ENCODE data around the gene SLC6A3. TPM values are rescaled to one million over a fixed set of nuclear protein-coding genes. Genes with fewer than 3 reads are reported as not detected.

SLC6A3 gene
- total and polyA plus RNA-seq, 2 donors (not counting 1 experiment from before 2014, with no cell fraction given), result 0.01 to 0.15 TPM

- no peak overlapping the region for H3K9ac ChIP-seq (ENCODE audit: low read length)
- H3K27ac ChIP-seq (ENCODE audit: low read length in 2 of 2), result no peak overlapping the region
- no peaks in the 10 kb centered on the region for H3K79me2 ChIP-seq (ENCODE audit: control insufficient read depth, insufficient read depth, low read length)
- H3K27ac Mint-ChIP-seq, result no peak overlapping the region
- peaks cover 0 to 5% (median 0%) of the 10 kb centered on the region in 4 experiments for H3K27me3 ChIP-seq (replicated peaks in 1 of 4; ENCODE audit: control extremely low read depth in 1 of 4, control insufficient read depth in 3 of 4, insufficient read depth in 4 of 4, low read length in 3 of 4)
- H3K9me3 Mint-ChIP-seq (ENCODE audit: insufficient read depth), result no peaks in the 10 kb centered on the region
- ATAC-seq (ENCODE audit: low read depth), result no peak
- H4K20me1 ChIP-seq (ENCODE audit: control insufficient read depth, insufficient read depth, low read length, poor library complexity, severe bottlenecking), result no peaks in the 10 kb centered on the region
- ChIA-PET CTCF (no interaction called here), POLR2A (no interaction called here)
- WGBS (ENCODE audit: insufficient coverage), result 87% methylated on average over 20 of the region's 23 CpGs
- H3K9me3 ChIP-seq (ENCODE audit: control extremely low read depth in 1 of 3, control insufficient read depth in 2 of 3, insufficient read depth in 1 of 3, low read length in 2 of 3), result peaks cover 0 to 19% (median 0%) of the 10 kb centered on the region in 3 donors
- no peak overlapping the region for H2AFZ ChIP-seq (ENCODE audit: insufficient read depth, low read depth, low read length, poor library complexity, severe bottlenecking)
- DNase-seq, result no peak
- intact Hi-C loops (cut with micrococcal nuclease), result no loop called here
- no peaks in the 10 kb centered on the region for H3K4me1 Mint-ChIP-seq
- no peaks in the 10 kb centered on the region for H3K4me1 ChIP-seq (ENCODE audit: control insufficient read depth in 2 of 2, insufficient read depth in 2 of 2, low read length in 2 of 2)
- TF ChIP-seq CTCF (IDR thresholded peaks at IDR 0.05), result no peak
- no peak for TF ChIP-seq EZH2 (IDR thresholded peaks at IDR 0.05; ENCODE audit: borderline replicate concordance, insufficient read depth, low read depth, low read length, poor library complexity, severe bottlenecking)
- no peak overlapping the region for H3K4me3 Mint-ChIP-seq
- H3K4me2 ChIP-seq (replicated peaks; ENCODE audit: low read depth, low read length, poor library complexity, severe bottlenecking), result no peak overlapping the region
- no peaks in the 10 kb centered on the region for H3K36me3 ChIP-seq (replicated peaks in 1 of 2; ENCODE audit: control extremely low read depth in 1 of 2, control insufficient read depth in 1 of 2, extremely low read depth in 1 of 2, insufficient read depth in 2 of 2, low read length in 1 of 2)
- peaks cover 6% of the 10 kb centered on the region for H3K27me3 Mint-ChIP-seq
- no peak overlapping the region for H3K4me3 ChIP-seq (ENCODE audit: control extremely low read depth in 1 of 5, extremely low read depth in 1 of 5, insufficient read depth in 1 of 5, low read depth in 2 of 5, low read length in 4 of 5)
These were observed 24.7 kb downstream of the SLC6A3 start for GRCh38 chr5:1420211-1421195.

Data from B cell (primary cell).